Muscle layer of duodenum (tissue), 2 donors: ENCODE data around the gene CEP250.
"Not testable (repeated sequence)": the region's sequence is repeated elsewhere in the genome, so short reads cannot be mapped to it uniquely, and the experiment has no call there.

Experiments
- H3K27ac ChIP-seq: one replicate; pipeline ENCODE4 v1.7.0; 2013; ENCODE audit warnings: mild to moderate bottlenecking, low read length
- H3K27me3 ChIP-seq: one replicate; pipeline ENCODE4 v1.7.0; 2013; ENCODE audit warnings: low read depth, mild to moderate bottlenecking, control low read depth, low read length
- H3K36me3 ChIP-seq, 2 donors: one replicate each; pipeline ENCODE4 v1.7.0; 2013; ENCODE audit warnings: low read length in 2 of 2, control low read depth in 1 of 2, mild to moderate bottlenecking in 1 of 2; ENCODE audit not compliant: insufficient read depth in 2 of 2, control insufficient read depth in 1 of 2
- H3K4me1 ChIP-seq, 2 donors: one replicate each; pipeline ENCODE4 v1.7.0; 2013; ENCODE audit warnings: low read length in 2 of 2, mild to moderate bottlenecking in 2 of 2, control low read depth in 1 of 2, moderate library complexity in 1 of 2; ENCODE audit not compliant: insufficient read depth in 2 of 2, control insufficient read depth in 1 of 2
- H3K4me3 ChIP-seq, 2 donors: one replicate each; pipeline ENCODE4 v1.7.0; 2013; ENCODE audit warnings: low read length in 2 of 2, low read depth in 1 of 2, mild to moderate bottlenecking in 1 of 2
- H3K9me3 ChIP-seq, 2 donors: one replicate each; pipeline ENCODE4 v1.7.0; 2013; ENCODE audit warnings: low read length in 2 of 2, control low read depth in 1 of 2, mild to moderate bottlenecking in 1 of 2; ENCODE audit not compliant: control insufficient read depth in 1 of 2
- donor health status: healthy.

CEP250 gene

DNA sequence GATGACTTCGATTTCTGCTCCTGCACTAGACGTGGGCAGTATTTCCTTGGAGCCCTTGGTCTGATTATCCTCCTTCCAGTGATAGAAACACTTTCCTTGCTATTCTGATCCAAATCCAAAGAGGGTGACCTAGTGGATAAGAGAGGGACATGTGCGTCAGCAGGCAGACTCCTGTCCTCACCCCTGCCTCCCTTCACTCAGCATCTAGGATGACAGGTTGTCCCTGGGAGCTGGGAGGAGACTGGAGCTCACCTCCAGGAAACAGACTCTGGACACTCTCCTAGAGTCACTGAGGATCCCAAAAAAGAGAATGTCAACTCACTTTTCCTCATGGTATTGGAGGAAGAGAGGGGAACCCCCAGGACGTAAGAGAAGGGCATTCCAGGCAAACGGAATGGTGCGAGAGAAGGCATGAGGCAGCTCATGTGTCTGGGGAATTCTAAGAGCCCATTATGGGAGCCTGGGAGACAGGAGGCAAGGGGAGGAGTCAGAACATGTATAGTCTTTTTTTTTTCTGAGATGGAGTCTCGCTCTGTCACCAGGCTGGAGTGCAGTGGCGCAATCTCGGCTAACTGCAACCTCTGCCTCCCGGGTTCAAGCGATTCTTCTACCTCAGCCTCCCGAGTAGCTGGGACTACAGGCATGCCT, 71.8 kb downstream of the CEP250 start:
- Histone ChIP-seq H3K27ac (no peak overlapping the region), H3K36me3 (no peaks in the 10 kb centered on the region), H3K9me3 (no peaks in the 10 kb centered on the region), H3K27me3 (no peaks in the 10 kb centered on the region), H3K4me1 (no peaks in the 10 kb centered on the region), H3K4me3 (no peak overlapping the region)

DNA sequence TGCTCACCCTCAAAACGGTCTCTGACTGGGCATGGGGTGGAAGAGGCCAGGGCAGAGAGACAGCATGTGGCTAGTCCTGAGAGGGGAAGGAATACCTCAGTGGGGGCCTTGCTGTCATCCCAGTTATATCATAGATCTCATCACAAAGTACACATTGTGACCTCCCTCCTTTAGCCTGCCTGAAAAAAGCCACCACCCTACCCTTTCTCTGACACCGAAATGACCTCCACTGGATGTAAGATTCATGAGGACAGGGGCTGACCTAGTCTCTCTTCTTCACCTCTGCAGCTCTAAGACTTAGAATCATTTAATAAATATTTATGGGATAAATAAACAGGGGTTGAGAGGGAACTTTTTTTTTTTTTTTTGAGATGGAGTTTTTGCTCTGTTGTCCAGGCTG, 74.2 kb downstream of the CEP250 start, which contains the start of gene C20orf173:
Gene C20orf173 (minus strand): TSS at position 101 of the 400 bp plus-strand sequence. CDS start 279 bp downstream, outside the sequence.
- H3K9me3 ChIP-seq = no peaks in the 10 kb centered on the region
- no peak within 1 kb of the TSS for H3K4me3 ChIP-seq
- H3K27me3 ChIP-seq = no peaks in the 10 kb centered on the region
- no peaks in the 10 kb centered on the region for H3K36me3 ChIP-seq
- no peak within 1 kb of the TSS for H3K27ac ChIP-seq
- no peaks in the 10 kb centered on the region for H3K4me1 ChIP-seq

DNA sequence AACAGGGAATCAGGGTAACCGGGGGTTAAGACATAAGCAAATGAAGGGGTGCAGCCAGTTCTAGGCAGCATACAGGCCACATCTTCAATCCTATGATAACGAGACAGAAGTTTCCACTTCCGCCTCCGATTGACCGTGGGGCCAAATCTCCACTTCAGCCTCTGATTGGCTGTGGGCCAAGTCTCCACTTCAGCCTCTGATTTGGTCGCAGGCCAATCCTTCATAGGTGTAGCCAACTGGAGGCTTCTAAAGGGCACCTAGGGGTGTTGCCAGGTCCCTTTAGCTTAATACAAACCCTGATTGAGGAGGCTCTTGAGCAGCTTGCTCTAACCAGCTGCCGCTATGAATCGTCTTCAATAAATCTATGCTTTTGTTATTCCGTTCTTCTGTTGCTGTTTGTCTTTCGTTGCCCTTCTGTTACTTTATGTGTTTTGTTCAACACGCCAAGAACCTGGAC, 84.4 kb downstream of the CEP250 start:
- Histone ChIP-seq H3K27ac (no peak overlapping the region), H3K27me3 (no peaks in the 10 kb centered on the region), H3K36me3 (peaks cover 0 to 13% of the 10 kb centered on the region in 2 donors), H3K4me1 (peaks cover 0 to 10% of the 10 kb centered on the region in 2 donors), H3K9me3 (no peaks in the 10 kb centered on the region), H3K4me3 (no peak overlapping the region)

DNA sequence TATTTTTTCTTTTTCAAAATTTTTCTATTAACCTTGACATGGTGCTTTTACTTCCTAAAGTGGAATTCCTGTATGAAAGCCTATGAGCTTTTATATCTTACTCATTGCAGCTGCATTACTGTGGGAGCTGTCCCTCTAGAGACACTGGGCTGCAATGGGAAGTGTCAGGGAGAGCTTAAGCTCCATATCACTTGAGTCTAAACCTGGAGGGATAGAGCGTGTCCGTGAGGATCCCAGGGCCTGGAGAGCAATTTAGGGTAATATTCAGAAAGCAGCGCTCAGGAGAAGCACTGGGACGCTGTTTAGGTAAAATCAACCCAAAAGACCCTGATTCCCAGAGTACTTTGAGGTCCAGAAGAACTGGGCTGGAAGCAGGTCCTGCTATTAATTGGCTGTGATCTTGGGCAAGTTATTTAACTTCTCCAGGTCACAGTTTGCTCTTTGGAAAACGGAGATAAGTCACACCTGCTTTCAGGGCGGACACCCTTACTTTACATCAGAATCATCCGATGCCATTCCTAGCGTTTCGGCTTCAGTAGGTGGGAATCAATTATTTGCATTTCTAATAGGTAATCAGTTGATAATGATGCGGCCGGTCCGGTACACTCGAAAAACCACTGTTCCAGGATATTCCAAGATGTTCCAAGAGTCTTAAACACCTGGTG, 85.9 kb downstream of the CEP250 start:
- Histone ChIP-seq H3K27me3 (no peaks in the 10 kb centered on the region), H3K4me3 (peak overlapping the region; percentile 81 to 92), H3K27ac (no peak overlapping the region), H3K9me3 (no peaks in the 10 kb centered on the region), H3K36me3 (peaks cover 0 to 16% of the 10 kb centered on the region in 2 donors), H3K4me1 (peaks cover 0 to 10% of the 10 kb centered on the region in 2 donors)

DNA sequence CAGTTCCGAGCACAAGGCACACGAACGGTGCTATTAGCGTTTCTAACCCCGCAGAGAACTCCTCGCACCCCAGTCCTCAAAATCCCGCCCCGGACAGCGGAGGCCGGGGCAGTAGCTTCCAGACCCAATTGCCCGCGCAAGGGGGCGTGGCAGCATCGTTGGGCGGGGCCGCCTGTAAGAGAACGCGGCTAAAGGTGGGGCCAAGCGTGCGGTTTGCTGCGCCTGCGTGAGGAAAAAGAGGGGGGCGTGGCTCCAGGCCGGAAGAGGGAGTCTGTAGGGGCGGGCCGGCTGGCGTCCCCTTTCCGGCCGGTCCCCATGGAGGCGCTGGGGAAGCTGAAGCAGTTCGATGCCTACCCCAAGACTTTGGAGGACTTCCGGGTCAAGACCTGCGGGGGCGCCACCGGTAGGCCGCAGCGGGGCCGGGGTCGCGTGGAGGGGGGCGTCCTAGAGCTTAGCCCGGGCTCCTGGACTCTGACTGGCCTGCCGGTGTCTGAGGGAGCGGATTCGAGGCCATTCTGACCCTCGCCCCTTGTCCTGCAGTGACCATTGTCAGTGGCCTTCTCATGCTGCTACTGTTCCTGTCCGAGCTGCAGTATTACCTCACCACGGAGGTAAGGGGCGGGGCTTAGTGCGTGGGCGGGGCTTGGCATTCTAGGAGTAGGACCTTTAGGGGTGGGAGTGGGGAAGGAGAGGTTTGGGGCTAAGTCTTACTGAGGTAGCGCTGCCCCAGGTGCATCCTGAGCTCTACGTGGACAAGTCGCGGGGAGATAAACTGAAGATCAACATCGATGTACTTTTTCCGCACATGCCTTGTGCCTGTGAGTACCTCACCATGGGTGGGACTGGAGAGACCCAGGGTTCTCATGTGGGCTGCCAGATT, 86.6 kb downstream of the CEP250 start, which contains the start of gene ERGIC3:
Gene ERGIC3 (plus strand): TSS at position 296 of the 880 bp plus-strand sequence. CDS start 20 bp downstream, at position 316.
- H3K27me3 ChIP-seq = no peaks in the 10 kb centered on the region

DNA sequence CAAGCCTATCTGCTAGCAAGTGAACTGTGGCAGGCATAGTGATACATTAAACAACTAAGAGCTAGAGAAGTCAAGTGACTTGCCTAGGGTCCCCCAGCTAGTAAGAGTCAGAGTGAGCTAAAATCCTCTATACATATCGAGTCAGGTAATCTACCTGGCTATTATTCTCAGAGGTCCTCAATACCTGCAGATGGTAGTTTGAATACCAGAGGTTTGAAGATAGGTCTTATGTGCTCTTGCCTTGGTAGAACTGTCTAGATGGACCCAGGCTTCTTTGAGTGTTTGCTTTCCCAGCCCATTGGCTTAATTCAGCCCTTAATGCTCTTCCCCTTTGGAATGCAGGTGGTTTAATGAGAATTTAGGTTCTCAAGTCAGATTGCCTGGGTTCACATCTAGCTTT, 87.6 kb downstream of the CEP250 start:
- peak overlapping the region; percentile 81 to 92 for H3K4me3 ChIP-seq

More for the DNA sequence above, 86.6 kb downstream of the CEP250 start, which contains the start of gene ERGIC3:
- Histone ChIP-seq H3K27ac (peak within 1 kb of the TSS; percentile 56), H3K9me3 (no peaks in the 10 kb centered on the region), H3K4me3 (peak within 1 kb of the TSS; percentile 81 to 92), H3K4me1 (peaks cover 0 to 10% of the 10 kb centered on the region in 2 donors), H3K36me3 (peaks cover 0 to 20% of the 10 kb centered on the region in 2 donors)

DNA sequence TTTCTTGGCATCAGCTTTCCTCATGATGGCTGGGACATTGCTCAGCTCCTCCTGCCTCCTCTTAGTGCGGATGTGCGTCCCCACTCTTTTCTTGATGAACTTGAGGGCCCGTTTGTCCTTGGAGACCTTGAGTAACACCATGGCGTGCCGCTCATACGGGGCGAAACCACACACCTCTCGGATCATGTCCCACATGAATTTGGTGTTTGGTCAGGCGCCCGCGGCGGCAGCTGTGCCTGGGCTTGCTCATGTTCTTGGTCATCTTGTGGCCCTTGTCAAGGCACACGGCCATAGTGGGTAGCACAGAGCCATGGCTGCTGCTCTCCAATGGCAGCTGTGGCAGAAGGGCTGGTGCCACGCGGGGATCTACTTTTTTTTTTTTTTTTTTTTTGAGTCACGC, 89.0 kb downstream of the CEP250 start:
- H3K4me3 ChIP-seq = no peak overlapping the region
- H3K4me1 ChIP-seq = peaks cover 0 to 10% of the 10 kb centered on the region in 2 donors
- no peaks in the 10 kb centered on the region for H3K9me3 ChIP-seq
- no peaks in the 10 kb centered on the region for H3K27me3 ChIP-seq
- H3K36me3 ChIP-seq = peaks cover 11 to 43% of the 10 kb centered on the region in 2 donors
- H3K27ac ChIP-seq = no peak overlapping the region

More for the DNA sequence above, 87.6 kb downstream of the CEP250 start:
- H3K27ac ChIP-seq = no peak overlapping the region
- H3K4me1 ChIP-seq = peaks cover 0 to 10% of the 10 kb centered on the region in 2 donors
- H3K9me3 ChIP-seq = no peaks in the 10 kb centered on the region
- H3K27me3 ChIP-seq = no peaks in the 10 kb centered on the region
- H3K36me3 ChIP-seq = peaks cover 0 to 30% of the 10 kb centered on the region in 2 donors

DNA sequence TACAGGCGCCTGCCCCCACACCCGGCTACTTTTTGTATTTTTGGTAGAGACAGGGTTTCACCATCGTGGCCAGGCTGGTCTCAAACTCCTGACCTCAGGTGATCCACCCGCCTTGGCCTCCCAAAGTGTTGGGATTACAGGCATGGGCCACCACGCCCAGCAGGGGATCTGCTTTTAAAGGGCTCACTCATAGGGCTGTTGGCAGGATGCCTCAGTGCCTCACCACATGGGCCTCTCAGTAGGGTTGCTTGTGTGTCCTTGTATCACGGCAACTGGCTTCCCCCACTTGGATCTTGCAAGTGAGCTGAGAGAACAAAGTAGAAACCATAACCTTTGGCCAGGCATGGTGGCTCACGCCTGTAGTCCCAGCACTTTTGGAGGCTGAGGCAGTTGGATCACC, 89.5 kb downstream of the CEP250 start:
- H3K27me3 ChIP-seq, H3K4me3 ChIP-seq, H3K9me3 ChIP-seq, H3K27ac ChIP-seq: not testable (repeated sequence)
- Histone ChIP-seq H3K36me3 (peaks cover 13 to 45% of the 10 kb centered on the region in 2 donors), H3K4me1 (peaks cover 0 to 10% of the 10 kb centered on the region in 2 donors)

DNA sequence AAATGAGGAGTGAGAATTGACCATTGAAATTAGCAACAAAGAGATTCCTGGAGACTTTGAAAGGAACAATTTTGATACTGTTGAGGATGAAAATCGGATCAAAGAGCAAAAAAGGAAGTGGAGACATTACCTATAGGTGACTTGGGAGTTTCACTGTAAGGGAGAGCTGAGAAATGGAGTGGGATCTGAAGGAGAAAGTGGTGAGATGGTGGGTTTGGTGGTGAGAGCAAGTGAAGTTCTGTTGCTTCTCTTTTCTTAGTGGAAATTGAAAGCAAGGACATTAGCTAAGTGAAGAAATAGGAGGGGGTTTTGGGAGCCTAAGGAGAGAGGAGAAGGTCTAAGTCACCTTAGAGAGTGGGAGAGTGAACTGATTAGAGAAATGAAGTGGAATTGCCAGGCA, 90.7 kb downstream of the CEP250 start:
- Histone ChIP-seq H3K9me3 (no peaks in the 10 kb centered on the region), H3K27me3 (no peaks in the 10 kb centered on the region), H3K36me3 (peaks cover 17 to 57% of the 10 kb centered on the region in 2 donors), H3K27ac (no peak overlapping the region), H3K4me1 (peaks cover 0 to 10% of the 10 kb centered on the region in 2 donors), H3K4me3 (no peak overlapping the region)

DNA sequence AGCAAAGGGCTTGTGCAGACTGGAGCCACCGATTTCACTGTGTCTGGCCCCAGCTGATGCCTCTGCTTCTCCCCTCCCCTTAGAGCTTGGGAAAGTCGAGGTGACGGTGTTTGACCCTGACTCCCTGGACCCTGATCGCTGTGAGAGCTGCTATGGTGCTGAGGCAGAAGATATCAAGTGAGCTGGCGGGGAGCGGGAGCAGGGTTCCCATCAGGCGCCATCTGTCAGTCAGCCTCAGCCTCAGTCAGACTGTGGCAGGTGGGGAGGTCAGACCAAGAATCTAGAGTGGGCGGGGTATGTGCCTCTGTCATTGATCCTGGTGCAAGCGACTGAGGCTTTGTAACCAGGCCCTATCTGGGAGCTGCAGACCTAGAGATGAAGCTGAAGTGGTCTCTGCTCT, 91.9 kb downstream of the CEP250 start:
- H3K27ac ChIP-seq = no peak overlapping the region
- H3K36me3 ChIP-seq = peaks cover 29 to 69% of the 10 kb centered on the region in 2 donors
- H3K9me3 ChIP-seq = no peaks in the 10 kb centered on the region
- H3K27me3 ChIP-seq = no peaks in the 10 kb centered on the region
- H3K4me1 ChIP-seq = peaks cover 0 to 9% of the 10 kb centered on the region in 2 donors
- no peak overlapping the region for H3K4me3 ChIP-seq

DNA sequence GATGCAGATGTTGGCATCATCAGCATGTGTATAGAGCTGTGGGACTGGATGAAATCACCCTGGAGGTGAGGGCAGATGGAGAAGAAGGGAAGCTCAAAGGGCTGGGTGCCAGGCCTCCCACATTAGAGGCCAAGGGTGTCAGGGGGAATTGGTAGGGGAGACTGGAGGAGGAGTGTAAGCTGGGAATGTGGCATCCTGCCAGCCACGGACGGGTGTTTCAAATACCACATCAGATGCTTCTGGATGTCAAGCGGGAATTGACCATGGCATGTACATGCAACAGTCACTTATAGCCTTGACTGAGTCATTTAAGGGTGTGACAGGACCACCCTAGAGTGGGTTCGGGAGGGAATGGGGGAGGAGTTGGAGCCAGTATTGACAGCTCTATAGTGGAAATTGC, 96.1 kb downstream of the CEP250 start:
- Histone ChIP-seq H3K4me1 (no peaks in the 10 kb centered on the region), H3K4me3 (no peak overlapping the region), H3K27ac (no peak overlapping the region), H3K36me3 (peaks cover 50 to 84% of the 10 kb centered on the region in 2 donors), H3K27me3 (no peaks in the 10 kb centered on the region), H3K9me3 (no peaks in the 10 kb centered on the region)
